IgD-negative memory B cell (primary cell): ENCODE measurements around the gene GPR135. TPM values are rescaled to one million over a fixed set of nuclear protein-coding genes. Genes with fewer than 3 reads are reported as not detected.
A peak's percentile ranks its signal among the peaks of the same experiment; 100 is the strongest.

Source experiments
- H3K27ac Mint-ChIP-seq, 3 donors: one replicate each; pipeline ENCODE4 v1.8.0; 2020 to 2022; ENCODE audit warnings: mild to moderate bottlenecking in 3 of 3, mixed read lengths in 3 of 3, moderate library complexity in 1 of 3
- H3K27me3 Mint-ChIP-seq: one replicate; pipeline ENCODE4 v1.8.0; 2021; ENCODE audit warnings: mixed read lengths
- H3K36me3 Mint-ChIP-seq: one replicate; pipeline ENCODE4 v1.8.0; 2020; ENCODE audit warnings: mild to moderate bottlenecking, mixed read lengths
- H3K4me1 Mint-ChIP-seq, 3 donors: one replicate each; pipeline ENCODE4 v1.8.0; 2020 to 2022; ENCODE audit warnings: mixed read lengths in 3 of 3, mild to moderate bottlenecking in 1 of 3
- H3K4me3 Mint-ChIP-seq, 4 donors: one replicate each; pipeline ENCODE4 v1.8.0; 2020 to 2022; ENCODE audit warnings: mild to moderate bottlenecking in 4 of 4, mixed read lengths in 4 of 4, moderate library complexity in 3 of 4
- H3K9me3 Mint-ChIP-seq, 3 donors: one replicate each; pipeline ENCODE4 v1.8.0; 2020 to 2021; ENCODE audit warnings: mixed read lengths in 3 of 3, mild to moderate bottlenecking in 1 of 3
- polyA plus RNA-seq: library from polyadenylated mRNA; unstranded; fragments of 300-500 nt; fragmentation: Illumina TruSeq; gene quantifications from one replicate; pipeline ENCODE4 v1.2.3, GENCODE V29; 2021

The GPR135 gene
- polyA plus RNA-seq, 1 donor from 2014 or later, result 0.36 TPM

GRCh38 chr14:59482541-59483331 is 17.6 kb upstream of the GPR135 start:
- no peaks in the 10 kb centered on the region for H3K9me3 Mint-ChIP-seq
- H3K4me3 Mint-ChIP-seq, result peak overlapping the region; percentile 97 to 99 (median 98)
- no peaks in the 10 kb centered on the region for H3K27me3 Mint-ChIP-seq
- peaks cover 34 to 41% (median 40%) of the 10 kb centered on the region in 3 donors for H3K4me1 Mint-ChIP-seq
- H3K27ac Mint-ChIP-seq, result peak overlapping the region; percentile 10 to 96 (median 89)
- no peaks in the 10 kb centered on the region for H3K36me3 Mint-ChIP-seq

- H3K27ac Mint-ChIP-seq, result no peak overlapping the region
- no peaks in the 10 kb centered on the region for H3K9me3 Mint-ChIP-seq
- peaks cover under 1% of the 10 kb centered on the region for H3K36me3 Mint-ChIP-seq
- H3K4me1 Mint-ChIP-seq, result peaks cover 34 to 40% (median 38%) of the 10 kb centered on the region in 3 donors
- peak overlapping the region; percentile 43 to 99 (median 98) for H3K4me3 Mint-ChIP-seq
- no peaks in the 10 kb centered on the region for H3K27me3 Mint-ChIP-seq
Observed at GRCh38 chr14:59481871-59482540, 16.8 kb upstream of the GPR135 start.

DNA sequence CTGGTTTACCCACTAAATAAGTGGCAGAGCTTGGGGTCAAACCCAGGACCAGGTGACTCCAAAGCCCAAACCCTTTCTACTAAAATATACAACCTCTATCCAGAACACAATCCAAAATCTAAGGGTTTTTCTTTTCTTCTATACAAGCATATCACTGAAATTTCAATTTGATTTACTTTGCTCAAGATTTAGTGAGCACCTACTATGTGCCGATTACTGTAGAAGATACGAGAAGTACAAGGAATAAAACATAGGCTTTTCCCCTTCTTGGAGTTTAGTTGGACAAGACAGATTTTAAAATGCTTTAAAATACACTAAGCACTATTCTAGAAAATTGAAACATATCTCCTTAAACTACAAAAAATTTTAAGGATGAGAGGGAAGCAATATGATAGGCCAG is 16.2 kb upstream of the GPR135 start:
- peaks cover 1% of the 10 kb centered on the region for H3K36me3 Mint-ChIP-seq
- H3K27me3 Mint-ChIP-seq, result no peaks in the 10 kb centered on the region
- H3K4me1 Mint-ChIP-seq, result peaks cover 34 to 42% (median 42%) of the 10 kb centered on the region in 3 donors
- H3K9me3 Mint-ChIP-seq, result no peaks in the 10 kb centered on the region
- H3K4me3 Mint-ChIP-seq, result peak overlapping the region in 2 of 4 donors; percentile 48 to 68
- H3K27ac Mint-ChIP-seq, result no peak overlapping the region

DNA sequence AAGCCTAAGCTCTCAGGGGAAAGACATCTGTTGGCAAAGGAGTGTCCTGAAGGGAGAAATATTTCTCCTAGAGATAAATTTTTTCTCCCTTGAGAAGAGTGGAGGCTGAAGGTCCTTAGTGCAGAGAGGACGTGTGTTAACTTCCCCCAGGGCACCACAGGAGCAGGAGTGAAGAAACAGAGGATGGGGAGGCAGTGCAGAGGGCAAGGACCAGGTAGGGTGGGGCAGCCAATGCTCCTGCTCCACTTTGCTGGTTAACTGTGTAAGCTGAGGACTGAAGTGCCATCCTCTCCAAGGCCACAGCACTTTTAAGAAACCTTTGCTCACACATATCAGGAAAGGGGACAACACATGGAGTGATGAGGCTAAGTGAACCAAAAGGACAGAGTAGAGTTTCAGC is 15.0 kb upstream of the GPR135 start:
- Mint-ChIP-seq H3K4me3 (peak overlapping the region in 3 of 4 donors; percentile 3 to 56 (median 55)), H3K9me3 (no peaks in the 10 kb centered on the region), H3K4me1 (peaks cover 27 to 43% (median 38%) of the 10 kb centered on the region in 3 donors), H3K27me3 (no peaks in the 10 kb centered on the region), H3K36me3 (peaks cover 1% of the 10 kb centered on the region), H3K27ac (no peak overlapping the region)

DNA sequence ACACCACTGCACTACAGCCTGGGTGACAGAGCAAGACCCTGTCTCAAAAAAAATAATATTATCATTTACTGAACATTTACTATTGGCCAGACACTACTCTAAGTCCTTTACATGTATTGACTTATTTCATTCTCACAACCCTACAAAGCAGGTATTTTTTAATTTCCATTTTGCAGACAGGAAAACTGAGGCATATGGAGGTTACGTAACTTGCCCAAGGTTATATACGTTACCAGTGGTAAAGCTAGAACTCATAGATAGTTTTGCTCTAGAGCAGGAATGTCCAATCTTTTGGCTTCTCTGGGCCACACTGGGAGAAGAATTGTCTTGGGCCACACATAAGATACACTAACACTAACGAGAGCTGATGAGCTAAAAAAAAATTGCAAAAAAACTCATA is 13.4 kb upstream of the GPR135 start:
- Mint-ChIP-seq H3K4me3 (no peak overlapping the region), H3K36me3 (peaks cover 3% of the 10 kb centered on the region), H3K9me3 (no peaks in the 10 kb centered on the region), H3K27me3 (no peaks in the 10 kb centered on the region), H3K4me1 (peaks cover 23 to 36% (median 34%) of the 10 kb centered on the region in 3 donors), H3K27ac (no peak overlapping the region)

GRCh38 chr14:59475709-59476108 is 10.5 kb upstream of the GPR135 start:
- no peaks in the 10 kb centered on the region for H3K9me3 Mint-ChIP-seq
- no peak overlapping the region for H3K27ac Mint-ChIP-seq
- H3K4me3 Mint-ChIP-seq, result no peak overlapping the region
- H3K36me3 Mint-ChIP-seq, result peaks cover 3% of the 10 kb centered on the region
- peaks cover 7 to 15% (median 8%) of the 10 kb centered on the region in 3 donors for H3K4me1 Mint-ChIP-seq
- no peaks in the 10 kb centered on the region for H3K27me3 Mint-ChIP-seq

DNA sequence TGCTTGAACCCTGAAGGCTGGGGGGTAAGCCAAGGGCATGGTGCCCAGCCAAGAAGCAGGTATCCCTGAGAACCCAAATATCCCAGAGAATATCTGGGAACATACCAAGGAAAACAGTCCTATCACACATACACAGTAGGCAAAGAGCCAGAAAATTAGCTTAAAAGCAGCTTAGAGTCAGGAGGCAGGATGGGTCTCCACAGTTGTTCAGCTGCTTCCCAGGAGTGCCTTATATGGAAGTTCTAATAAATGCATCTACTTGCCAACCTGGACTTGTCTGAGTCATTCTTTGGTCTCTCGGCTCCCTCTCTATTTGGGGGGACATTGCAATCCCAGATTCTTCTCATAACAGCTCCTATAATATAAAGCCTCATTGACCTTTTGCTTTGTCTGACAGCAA is 9.0 kb upstream of the GPR135 start:
- Mint-ChIP-seq H3K9me3 (no peaks in the 10 kb centered on the region), H3K27me3 (no peaks in the 10 kb centered on the region), H3K4me1 (peaks cover 2 to 6% (median 3%) of the 10 kb centered on the region in 3 donors), H3K27ac (no peak overlapping the region), H3K36me3 (peaks cover 3% of the 10 kb centered on the region), H3K4me3 (no peak overlapping the region)

- H3K4me3 Mint-ChIP-seq, result peak overlapping the region in 3 of 4 donors; percentile 89 to 96 (median 94)
- no peaks in the 10 kb centered on the region for H3K9me3 Mint-ChIP-seq
- H3K4me1 Mint-ChIP-seq, result peaks cover 5 to 7% (median 7%) of the 10 kb centered on the region in 3 donors
- peaks cover 3% of the 10 kb centered on the region for H3K36me3 Mint-ChIP-seq
- H3K27me3 Mint-ChIP-seq, result no peaks in the 10 kb centered on the region
- H3K27ac Mint-ChIP-seq, result peak overlapping the region in 2 of 3 donors; percentile 59 to 84
Observed at GRCh38 chr14:59464486-59465315, 479 bp downstream of the GPR135 start.

DNA sequence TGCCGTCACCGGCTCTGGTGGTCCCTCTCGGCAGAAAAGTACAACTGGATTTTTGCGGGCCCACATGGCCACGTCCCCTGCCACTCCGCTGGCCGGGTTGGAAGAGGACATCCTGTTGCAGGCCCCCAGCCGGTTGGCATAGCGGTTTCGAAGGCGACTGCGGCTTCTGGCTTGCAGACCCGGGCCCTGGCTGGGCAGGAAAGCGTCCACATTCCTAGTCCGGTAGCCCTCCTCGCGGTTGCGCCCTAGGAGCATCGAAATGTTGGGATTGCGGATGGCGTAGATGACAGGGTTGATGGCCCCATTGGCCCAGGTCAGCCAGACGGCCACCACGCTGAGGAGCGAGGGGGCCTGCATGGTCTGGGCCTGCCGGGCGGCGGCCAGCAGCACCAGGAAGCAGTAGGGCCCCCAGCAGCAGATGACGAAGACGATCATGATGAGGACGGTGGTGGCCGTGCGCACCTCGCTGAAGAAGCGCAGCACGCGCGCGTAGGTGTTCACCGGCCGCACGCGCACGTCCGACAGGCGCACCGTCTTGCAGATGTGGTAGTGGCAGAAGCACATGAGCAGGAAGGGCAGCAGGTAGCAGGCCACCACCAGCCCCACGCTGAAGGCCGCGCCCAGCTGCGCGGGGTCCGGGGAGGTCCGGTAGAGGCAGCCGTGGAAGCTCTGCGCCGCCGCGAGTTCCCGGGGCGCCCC is 1.2 kb downstream of the GPR135 start:
- peak overlapping the region in 3 of 4 donors; percentile 89 to 94 (median 91) for H3K4me3 Mint-ChIP-seq
- H3K9me3 Mint-ChIP-seq, result no peaks in the 10 kb centered on the region
- H3K4me1 Mint-ChIP-seq, result peaks cover 5 to 7% (median 7%) of the 10 kb centered on the region in 3 donors
- peak overlapping the region in 2 of 3 donors; percentile 35 to 68 for H3K27ac Mint-ChIP-seq
- no peaks in the 10 kb centered on the region for H3K27me3 Mint-ChIP-seq
- H3K36me3 Mint-ChIP-seq, result peaks cover 3% of the 10 kb centered on the region

GRCh38 chr14:59461891-59462290 is 3.3 kb downstream of the GPR135 start:
- H3K27me3 Mint-ChIP-seq, result no peaks in the 10 kb centered on the region
- peaks cover 5 to 7% (median 7%) of the 10 kb centered on the region in 3 donors for H3K4me1 Mint-ChIP-seq
- H3K36me3 Mint-ChIP-seq, result peaks cover 9% of the 10 kb centered on the region
- peaks cover 0 to 6% (median 1%) of the 10 kb centered on the region in 3 donors for H3K9me3 Mint-ChIP-seq
- H3K27ac Mint-ChIP-seq, result no peak overlapping the region
- H3K4me3 Mint-ChIP-seq, result no peak overlapping the region

GRCh38 chr14:59460378-59460777 is 4.8 kb downstream of the GPR135 start:
- Mint-ChIP-seq H3K9me3 (peaks cover 0 to 7% (median 1%) of the 10 kb centered on the region in 3 donors), H3K27me3 (no peaks in the 10 kb centered on the region), H3K36me3 (peaks cover 11% of the 10 kb centered on the region), H3K4me1 (peaks cover 0 to 5% (median 1%) of the 10 kb centered on the region in 3 donors), H3K4me3 (no peak overlapping the region), H3K27ac (no peak overlapping the region)

DNA sequence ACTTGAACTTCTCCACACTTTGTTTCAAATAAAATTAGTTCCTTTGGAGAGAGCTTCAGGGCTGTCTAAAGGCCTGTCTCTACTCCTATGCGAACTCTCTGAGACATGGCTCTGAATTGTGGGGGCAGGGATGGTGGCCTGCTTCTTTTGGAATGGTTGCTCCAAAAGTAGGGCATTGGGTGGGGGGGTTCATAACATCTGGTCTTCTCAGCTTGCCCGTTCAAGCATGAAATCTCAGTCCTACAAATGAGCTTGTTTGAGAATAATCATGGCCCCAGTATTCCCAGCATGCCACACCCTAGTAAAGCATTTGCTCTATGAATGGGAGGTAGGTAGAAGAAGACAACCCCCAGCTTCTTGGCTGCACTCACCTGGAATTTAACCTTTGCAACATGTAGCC is 6.7 kb downstream of the GPR135 start:
- Mint-ChIP-seq H3K4me3 (no peak overlapping the region), H3K27ac (no peak overlapping the region), H3K36me3 (peaks cover 15% of the 10 kb centered on the region), H3K27me3 (no peaks in the 10 kb centered on the region), H3K4me1 (peaks cover 0 to 2% (median 0%) of the 10 kb centered on the region in 3 donors), H3K9me3 (peaks cover 0 to 7% (median 1%) of the 10 kb centered on the region in 3 donors)

GRCh38 chr14:59455411-59455810 is 9.8 kb downstream of the GPR135 start:
- Mint-ChIP-seq H3K9me3 (peaks cover 0 to 7% (median 1%) of the 10 kb centered on the region in 3 donors), H3K4me1 (no peaks in the 10 kb centered on the region), H3K27me3 (no peaks in the 10 kb centered on the region), H3K36me3 (peaks cover 15% of the 10 kb centered on the region), H3K4me3 (no peak overlapping the region), H3K27ac (no peak overlapping the region)

DNA sequence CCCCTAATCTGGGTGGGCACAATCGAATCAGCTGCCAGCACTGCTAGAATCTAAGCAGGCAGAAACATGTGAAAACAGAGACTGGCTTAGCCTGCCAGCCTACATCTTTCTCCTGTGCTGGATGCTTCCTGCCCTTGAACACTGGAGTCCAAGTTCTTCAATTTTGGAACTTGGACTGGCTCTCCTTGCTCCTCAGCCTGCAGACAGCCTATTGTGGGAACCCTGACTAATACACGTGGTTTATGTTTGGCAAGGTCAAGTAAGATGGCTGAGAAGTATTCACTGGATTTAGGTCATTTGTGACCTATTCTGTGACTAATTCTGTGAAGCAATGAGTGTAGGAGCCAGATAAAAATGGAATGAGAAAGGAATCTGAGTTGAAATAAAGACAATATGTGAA is 11.0 kb downstream of the GPR135 start:
- Mint-ChIP-seq H3K27ac (no peak overlapping the region), H3K4me1 (peaks cover 0 to 1% (median 0%) of the 10 kb centered on the region in 3 donors), H3K36me3 (peaks cover 12% of the 10 kb centered on the region), H3K4me3 (no peak overlapping the region), H3K27me3 (no peaks in the 10 kb centered on the region), H3K9me3 (peaks cover 0 to 7% (median 1%) of the 10 kb centered on the region in 3 donors)
